GM12873 (cell line): ENCODE results near the gene SEMA6B.

Source experiments
- TF ChIP-seq, protein P1 (sequence below): IDR thresholded peaks from 2 replicates; pipeline ENCODE4 v1.5.1; 2012; ENCODE audit warnings: low read depth, mild to moderate bottlenecking, moderate library complexity, low read length, control low read depth; ENCODE audit not compliant: insufficient read depth; ENCODE audit errors: missing control alignments

Gene SEMA6B

GRCh38 chr19:4559569-4559968, at the start of gene SEMA6B:
Gene SEMA6B (minus strand): TSS chr19:4559684. CDS start chr19:4558457, 1,227 bp downstream.
- TF ChIP-seq, protein P1, sequence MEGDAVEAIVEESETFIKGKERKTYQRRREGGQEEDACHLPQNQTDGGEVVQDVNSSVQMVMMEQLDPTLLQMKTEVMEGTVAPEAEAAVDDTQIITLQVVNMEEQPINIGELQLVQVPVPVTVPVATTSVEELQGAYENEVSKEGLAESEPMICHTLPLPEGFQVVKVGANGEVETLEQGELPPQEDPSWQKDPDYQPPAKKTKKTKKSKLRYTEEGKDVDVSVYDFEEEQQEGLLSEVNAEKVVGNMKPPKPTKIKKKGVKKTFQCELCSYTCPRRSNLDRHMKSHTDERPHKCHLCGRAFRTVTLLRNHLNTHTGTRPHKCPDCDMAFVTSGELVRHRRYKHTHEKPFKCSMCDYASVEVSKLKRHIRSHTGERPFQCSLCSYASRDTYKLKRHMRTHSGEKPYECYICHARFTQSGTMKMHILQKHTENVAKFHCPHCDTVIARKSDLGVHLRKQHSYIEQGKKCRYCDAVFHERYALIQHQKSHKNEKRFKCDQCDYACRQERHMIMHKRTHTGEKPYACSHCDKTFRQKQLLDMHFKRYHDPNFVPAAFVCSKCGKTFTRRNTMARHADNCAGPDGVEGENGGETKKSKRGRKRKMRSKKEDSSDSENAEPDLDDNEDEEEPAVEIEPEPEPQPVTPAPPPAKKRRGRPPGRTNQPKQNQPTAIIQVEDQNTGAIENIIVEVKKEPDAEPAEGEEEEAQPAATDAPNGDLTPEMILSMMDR = no peak

DNA sequence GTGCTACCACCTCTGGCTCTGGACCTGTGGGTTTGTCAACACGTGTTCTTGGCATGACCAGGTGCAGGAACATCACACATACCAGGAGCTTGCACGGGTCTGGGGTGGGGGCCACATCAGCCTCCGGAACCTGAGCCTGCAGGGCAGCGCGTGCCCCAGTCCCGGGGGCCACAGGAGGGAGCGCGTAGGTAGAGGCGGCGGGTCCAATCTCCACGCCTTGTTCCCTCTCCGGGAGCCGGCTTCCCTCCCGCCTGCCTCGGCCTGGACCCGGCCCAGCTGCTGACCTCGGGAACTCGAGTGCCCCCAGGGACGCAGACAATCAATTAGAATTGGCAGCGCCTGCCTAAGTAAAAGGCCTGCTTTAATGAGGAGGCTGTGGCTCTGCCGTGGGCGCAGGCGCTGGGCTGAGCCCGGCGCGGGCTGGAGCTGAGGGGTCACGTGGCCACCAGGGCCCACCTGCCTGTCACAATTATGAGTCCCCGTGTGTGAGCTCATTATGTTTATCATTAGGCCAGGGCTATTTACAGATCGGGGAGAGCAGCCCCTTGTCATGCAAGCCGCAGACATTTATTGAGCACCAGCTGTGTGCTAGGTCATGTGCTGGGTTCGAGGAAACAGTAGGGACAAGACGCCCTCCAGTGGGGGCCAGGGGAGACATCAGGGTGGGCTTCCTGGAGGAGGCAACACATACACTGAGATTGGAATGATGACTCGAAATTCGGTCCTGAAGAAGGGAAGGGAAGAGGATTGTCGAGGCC, 47.6 kb upstream of the SEMA6B start:
- TF ChIP-seq, protein P1 = no peak

DNA sequence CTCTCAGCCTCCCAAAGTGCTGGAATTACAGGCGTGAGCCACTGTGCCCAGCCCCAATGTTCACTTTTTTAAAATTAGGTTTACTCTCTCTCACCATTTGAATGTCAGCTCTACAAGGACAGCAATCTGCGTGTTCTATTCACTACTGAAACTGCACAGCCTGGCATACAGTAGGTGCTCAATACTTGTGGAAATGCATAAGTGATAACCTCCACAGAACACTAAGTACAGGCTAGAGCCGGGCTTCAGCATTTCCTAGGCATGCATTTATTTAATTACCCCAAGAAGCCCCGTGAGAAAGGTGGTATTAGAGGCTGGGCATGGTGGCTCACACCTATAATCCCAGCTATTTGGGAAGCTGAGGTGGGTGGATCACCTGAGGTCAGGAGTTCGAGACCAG, 46.7 kb upstream of the SEMA6B start:
- TF ChIP-seq, protein P1 = no peak

GRCh38 chr19:4604912-4605311, 45.4 kb upstream of the SEMA6B start:
- TF ChIP-seq, protein P1 = no peak

DNA sequence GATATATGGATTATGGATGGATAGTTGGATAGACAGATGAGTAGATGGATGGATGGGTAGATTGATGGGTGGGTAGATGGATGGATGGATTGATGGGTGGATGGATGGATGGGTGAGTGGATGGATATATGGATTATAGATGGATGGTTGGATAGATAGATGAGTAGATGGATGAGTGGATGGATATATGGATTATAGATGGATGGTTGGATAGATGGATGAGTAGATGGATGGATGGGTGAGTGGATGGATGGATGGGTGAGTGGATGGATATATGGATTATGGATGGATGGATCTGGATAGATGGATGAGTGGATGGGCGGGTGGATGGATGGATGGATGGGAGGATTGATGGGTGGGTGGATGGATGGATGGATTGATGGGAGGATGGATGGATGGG, 43.4 kb upstream of the SEMA6B start:
- TF ChIP-seq, protein P1 = no peak

DNA sequence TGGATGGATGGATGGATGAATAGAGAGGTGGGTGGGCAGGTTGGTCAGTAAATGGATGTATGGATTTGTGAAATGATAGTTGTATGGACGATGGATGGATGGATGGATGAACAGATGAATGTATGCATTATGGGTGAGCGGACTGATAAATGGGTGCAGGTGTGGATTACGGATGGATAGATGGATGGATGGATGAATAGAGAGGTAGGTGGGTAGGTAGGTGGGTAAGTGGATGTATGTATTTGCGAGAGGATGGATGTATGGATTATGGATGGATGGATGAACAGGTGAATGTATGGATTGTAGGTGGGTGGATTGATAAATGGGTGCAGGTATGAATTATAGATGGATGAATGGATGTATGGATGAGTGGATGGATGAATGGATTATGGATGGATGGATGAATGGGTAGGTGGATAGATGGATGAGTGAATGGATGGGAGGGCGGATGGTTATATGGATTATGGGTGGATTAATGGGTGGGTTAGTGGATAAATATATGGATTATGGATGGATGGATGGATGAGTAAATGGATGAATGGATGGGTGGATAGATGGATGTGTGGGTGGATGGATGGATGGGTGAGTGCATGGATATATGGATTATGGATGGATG, 42.8 kb upstream of the SEMA6B start:
- TF ChIP-seq, protein P1 = no peak

GRCh38 chr19:4600893-4601292, 41.4 kb upstream of the SEMA6B start:
- TF ChIP-seq, protein P1 = no peak
